ENCODE results near the gene MTHFD1L. TPM values are rescaled to one million over a fixed set of nuclear protein-coding genes. Genes with fewer than 3 reads are reported as not detected.
"Not testable (repeated sequence)": the region's sequence is repeated elsewhere in the genome, so short reads cannot be mapped to it uniquely, and the experiment has no call there.

Gene MTHFD1L
- total and polyA plus RNA-seq, 2 of the 4 experiments (the other 2 are of a cell fraction), result 43.5 to 53.2 TPM

DNA sequence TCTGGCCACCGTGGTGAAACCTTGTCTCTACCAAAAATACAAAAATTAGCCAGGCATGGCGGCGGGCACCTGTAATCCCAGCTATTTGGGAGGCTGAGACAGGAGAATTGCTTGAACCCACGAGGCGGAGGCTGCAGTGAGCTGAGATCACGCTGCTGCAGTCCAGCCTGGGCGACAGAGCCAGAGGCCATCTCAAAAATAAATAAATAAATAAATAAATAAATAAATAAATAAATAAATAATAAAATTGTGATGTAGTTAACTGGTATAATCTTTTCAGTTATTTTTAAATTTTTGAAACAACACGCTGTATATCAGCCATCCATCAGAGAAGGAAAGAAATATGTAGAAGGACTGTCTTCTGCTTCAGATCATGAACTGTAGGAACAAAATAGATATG lies 221.6 kb downstream of the MTHFD1L start:
- dilution Hi-C loops (cut with HindIII; ENCODE audit: low sequenced_read_pairs, unreplicated experiment); BruUV-seq (replicated peaks); H3K27ac ChIP-seq (ENCODE audit: insufficient read depth, low read length); H4K20me1 ChIP-seq (ENCODE audit: insufficient read depth, low read length); H3K14ac ChIP-seq (replicated peaks; ENCODE audit: low read depth, low read length); H2AK9ac ChIP-seq (replicated peaks; ENCODE audit: low read depth, low read length, poor library complexity); CTCF ChIA-PET; H3K56ac ChIP-seq (ENCODE audit: extremely low read depth, insufficient read depth, low read length); H3K9me1 ChIP-seq (ENCODE audit: insufficient read depth, low read length); H2BK5ac ChIP-seq (ENCODE audit: low read depth, low read length, poor library complexity, severe bottlenecking); ATAC-seq (ENCODE audit: low read depth); H2AFZ ChIP-seq (replicated peaks; ENCODE audit: low read length, poor library complexity); H3K18ac ChIP-seq (ENCODE audit: low read depth, low read length); intact Hi-C loops (cut with micrococcal nuclease); H2AK5ac ChIP-seq (ENCODE audit: low read depth, low read length); H4K91ac ChIP-seq (ENCODE audit: insufficient read depth, low read depth, low read length); DNase-seq; H2BK15ac ChIP-seq (ENCODE audit: low read depth, low read length); H4K8ac ChIP-seq (ENCODE audit: low read depth in 2 of 2, low read length in 2 of 2); in situ Hi-C loops (cut with MboI; ENCODE audit: low sequenced_read_pairs); H3K9me3 ChIP-seq (ENCODE audit: control insufficient read depth, insufficient read depth, low read length); H3K23ac ChIP-seq (ENCODE audit: low read depth, low read length); H3K4me2 ChIP-seq (ENCODE audit: low read depth, low read length); H2BK120ac ChIP-seq (ENCODE audit: low read depth, low read length); H3K9ac ChIP-seq (ENCODE audit: low read depth, low read length); H4K5ac ChIP-seq (ENCODE audit: low read depth, low read length); POLR2A ChIA-PET (ENCODE audit: unreplicated experiment); H3K4me3 ChIP-seq (ENCODE audit: insufficient read depth, low read depth, low read length); H3K4ac ChIP-seq (ENCODE audit: low read depth, low read length); H3K27me3 ChIP-seq (ENCODE audit: control insufficient read depth, insufficient read depth, low read length); H3K4me1 ChIP-seq (ENCODE audit: control insufficient read depth, insufficient read depth, low read length); H2BK20ac ChIP-seq (ENCODE audit: low read depth, low read length): not testable (repeated sequence)
- Histone ChIP-seq H3K36me3 (ENCODE audit: control insufficient read depth, insufficient read depth, low read length) (peaks cover 27% of the 10 kb centered on the region), H3K79me1 (ENCODE audit: low read depth in 1 of 2, low read length in 2 of 2) (peaks cover 13 to 22% of the 10 kb centered on the region in 2 experiments)
- WGBS, 2 experiments (ENCODE audit: extremely low coverage in 2 of 2, insufficient read length in 1 of 2), result 80% methylated on average over 1 of the region's 8 CpGs; no CpG with 5 or more reads in 1 of the 2 experiments
